Measurements from ENCODE around the gene CALN1.
"Not testable (repeated sequence)": the region's sequence is repeated elsewhere in the genome, so short reads cannot be mapped to it uniquely, and the experiment has no call there.

Gene CALN1

GRCh38 chr7:71982851-71983250 lies 429.3 kb downstream of the CALN1 start:
- DNase-seq (ENCODE audit: low read depth): no peak

- DNase-seq (ENCODE audit: low read depth): no peak
Observed at GRCh38 chr7:71976645-71977044, 435.5 kb downstream of the CALN1 start.

GRCh38 chr7:71974611-71975010 lies 437.5 kb downstream of the CALN1 start:
- no peak for DNase-seq (ENCODE audit: low read depth)

- no peak for DNase-seq (ENCODE audit: low read depth)
Observed at GRCh38 chr7:71972534-71972933, 439.6 kb downstream of the CALN1 start.

- no peak for DNase-seq (ENCODE audit: low read depth)
Observed at GRCh38 chr7:71970725-71971124, 441.4 kb downstream of the CALN1 start.

- DNase-seq (ENCODE audit: low read depth): no peak
Observed at GRCh38 chr7:71962636-71963035, 449.5 kb downstream of the CALN1 start.

GRCh38 chr7:71961283-71961682 lies 450.9 kb downstream of the CALN1 start:
- no peak for DNase-seq (ENCODE audit: low read depth)

- no peak for DNase-seq (ENCODE audit: low read depth)
Observed at GRCh38 chr7:71942115-71942514, 470.0 kb downstream of the CALN1 start.

GRCh38 chr7:71937840-71938371 lies 474.2 kb downstream of the CALN1 start:
- DNase-seq (ENCODE audit: low read depth): no peak

- DNase-seq (ENCODE audit: low read depth): no peak
Observed at GRCh38 chr7:71935674-71936073, 476.5 kb downstream of the CALN1 start.

GRCh38 chr7:71933426-71933825 lies 478.7 kb downstream of the CALN1 start:
- no peak for DNase-seq (ENCODE audit: low read depth)

- no peak for DNase-seq (ENCODE audit: low read depth)
Observed at GRCh38 chr7:71925663-71926062, 486.5 kb downstream of the CALN1 start.

GRCh38 chr7:71914204-71914603 lies 497.9 kb downstream of the CALN1 start:
- DNase-seq (ENCODE audit: low read depth): not testable (repeated sequence)

GRCh38 chr7:71912476-71912875 lies 499.7 kb downstream of the CALN1 start:
- no peak for DNase-seq (ENCODE audit: low read depth)

GRCh38 chr7:71911051-71911450 lies 501.1 kb downstream of the CALN1 start:
- DNase-seq (ENCODE audit: low read depth): no peak

- DNase-seq (ENCODE audit: low read depth): no peak
Observed at GRCh38 chr7:71905821-71906220, 506.3 kb downstream of the CALN1 start.

- no peak for DNase-seq (ENCODE audit: low read depth)
Observed at GRCh38 chr7:71904484-71904883, 507.7 kb downstream of the CALN1 start.

GRCh38 chr7:71900556-71900955 lies 511.6 kb downstream of the CALN1 start:
- no peak for DNase-seq (ENCODE audit: low read depth)

GRCh38 chr7:71896535-71896934 lies 515.6 kb downstream of the CALN1 start:
- no peak for DNase-seq (ENCODE audit: low read depth)

GRCh38 chr7:71886046-71886445 lies 526.1 kb downstream of the CALN1 start:
- no peak for DNase-seq (ENCODE audit: low read depth)

- DNase-seq (ENCODE audit: low read depth): no peak
Observed at GRCh38 chr7:71885487-71885886, 526.7 kb downstream of the CALN1 start.

GRCh38 chr7:71883415-71883814 lies 528.7 kb downstream of the CALN1 start:
- no peak for DNase-seq (ENCODE audit: low read depth)

- no peak for DNase-seq (ENCODE audit: low read depth)
Observed at GRCh38 chr7:71871446-71871845, 540.7 kb downstream of the CALN1 start.

- DNase-seq (ENCODE audit: low read depth): no peak
Observed at GRCh38 chr7:71870812-71871211, 541.3 kb downstream of the CALN1 start.

- DNase-seq (ENCODE audit: low read depth): no peak
Observed at GRCh38 chr7:71868797-71869196, 543.3 kb downstream of the CALN1 start.
